GM23338 (cell line): ENCODE results near the gene SMYD3. TPM values are rescaled to one million over a fixed set of nuclear protein-coding genes. Genes with fewer than 3 reads are reported as not detected.

Experiments used
- ATAC-seq: fragments of 200-7000 bp; cut with Tn5 transposase; 3 replicates; pipeline ENCODE4 v1.9.1; 2020
- DNase-seq: peaks from one replicate; pipeline ENCODE4 v3.0.0-alpha.2; 2015; ENCODE audit warnings: low spot score
- H2AFZ ChIP-seq: fragments of 200-600 bp; sonication (generic); 2 replicates; pipeline ENCODE4 v1.8.0; 2016; ENCODE audit warnings: antibody characterized with exemption, mild to moderate bottlenecking, moderate library complexity
- H3F3A ChIP-seq: fragments of 200-600 bp; sonication (generic); replicated peaks from 2 replicates; pipeline ENCODE4 v1.8.0; 2017; ENCODE audit warnings: antibody characterized with exemption, mixed run types, low read depth
- H3K27ac ChIP-seq: fragments of 200-600 bp; sonication (generic); 2 replicates; pipeline ENCODE4 v1.6.1; 2016; ENCODE audit warnings: low read depth
- H3K27me3 ChIP-seq: fragments of 200-600 bp; sonication (generic); 2 replicates; pipeline ENCODE4 v1.8.0; 2016; ENCODE audit warnings: mild to moderate bottlenecking, mixed run types, moderate library complexity; ENCODE audit not compliant: insufficient read depth
- H3K36me3 ChIP-seq: fragments of 200-600 bp; sonication (generic); 2 replicates; pipeline ENCODE4 v1.8.0; 2016; ENCODE audit warnings: mild to moderate bottlenecking; ENCODE audit not compliant: insufficient read depth
- H3K4me1 ChIP-seq: fragments of 200-600 bp; sonication (generic); 2 replicates; pipeline ENCODE4 v1.8.0; 2016; ENCODE audit warnings: mild to moderate bottlenecking, moderate library complexity; ENCODE audit not compliant: insufficient read depth
- H3K4me2 ChIP-seq: fragments of 200-600 bp; sonication (generic); 2 replicates; pipeline ENCODE4 v1.7.1; 2017; ENCODE audit warnings: mixed run types
- H3K4me3 ChIP-seq: fragments of 200-600 bp; sonication (generic); 2 replicates; pipeline ENCODE4 v1.6.1; 2016; ENCODE audit warnings: mixed run types
- H3K79me2 ChIP-seq: fragments of 200-600 bp; sonication (generic); replicated peaks from 2 replicates; pipeline ENCODE4 v1.8.0; 2017; ENCODE audit warnings: mild to moderate bottlenecking; ENCODE audit not compliant: insufficient read depth
- H3K9me2 ChIP-seq: fragments of 200-600 bp; sonication (generic); 2 replicates; pipeline ENCODE4 v1.8.0; 2017; ENCODE audit not compliant: insufficient read depth
- H4K20me1 ChIP-seq: fragments of 200-600 bp; sonication (generic); replicated peaks from 2 replicates; pipeline ENCODE4 v1.8.0; 2017; ENCODE audit warnings: mild to moderate bottlenecking; ENCODE audit not compliant: insufficient read depth
- H3K27ac Mint-ChIP-seq: 2 replicates; pipeline ENCODE4 v1.8.0; 2020; ENCODE audit warnings: inconsistent platforms, mild to moderate bottlenecking, moderate library complexity, mixed read lengths
- H3K27me3 Mint-ChIP-seq: 3 replicates; pipeline ENCODE4 v1.8.0; 2022; ENCODE audit warnings: low read depth, mild to moderate bottlenecking, moderate library complexity, mixed read lengths, inconsistent platforms; ENCODE audit not compliant: insufficient read depth, poor library complexity
- H3K36me3 Mint-ChIP-seq: 3 replicates; pipeline ENCODE4 v1.8.0; 2021; ENCODE audit warnings: low read depth, mild to moderate bottlenecking, inconsistent platforms, moderate library complexity, mixed read lengths
- H3K4me1 Mint-ChIP-seq: 3 replicates; pipeline ENCODE4 v1.8.0; 2020; ENCODE audit warnings: mild to moderate bottlenecking, inconsistent platforms, mixed read lengths
- H3K4me3 Mint-ChIP-seq: 3 replicates; pipeline ENCODE4 v1.8.0; 2021; ENCODE audit warnings: moderate library complexity, mild to moderate bottlenecking, inconsistent platforms, mixed read lengths
- H3K9me3 Mint-ChIP-seq: 3 replicates; pipeline ENCODE4 v1.8.0; 2020; ENCODE audit warnings: moderate library complexity, mild to moderate bottlenecking, inconsistent platforms, mixed read lengths
- EZH2 ChIP-seq: fragments of 200-600 bp; sonication (generic); IDR thresholded peaks from one replicate; pipeline ENCODE4 v1.8.0; 2017; ENCODE audit warnings: antibody characterized with exemption, mild to moderate bottlenecking, low read depth; ENCODE audit not compliant: unreplicated experiment
- NANOG ChIP-seq: IDR thresholded peaks from 2 replicates; pipeline ENCODE4 v1.6.1; 2016; ENCODE audit warnings: antibody characterized with exemption, borderline replicate concordance
- REST ChIP-seq: IDR thresholded peaks from one replicate; pipeline ENCODE4 v1.6.1; 2018; ENCODE audit warnings: antibody characterized with exemption; ENCODE audit not compliant: unreplicated experiment
- ZNF462 ChIP-seq: fragments of 250-450 bp; sonication (Bioruptor Pico); IDR thresholded peaks from 2 replicates; pipeline ENCODE4 v1.5.0; 2020; ENCODE audit warnings: mild to moderate bottlenecking, moderate library complexity
- polyA plus RNA-seq: library from polyadenylated mRNA; unstranded; fragments of >200 nt; fragmentation: Nextera tagmentation; extraction: Ambion mirVana; gene quantifications from 2 replicates; pipeline ENCODE4 v1.2.1, GENCODE V29; 2016
- total RNA-seq: library from RNA; depleted of rRNA; stranded (reverse); fragments of >200 nt; shearing (Covaris generic); gene quantifications from 2 replicates; pipeline ENCODE4 v1.2.3, GENCODE V29; 2014

Gene SMYD3
- total and polyA plus RNA-seq, 2 experiments from 2014 or later, result 31.8 to 34.4 TPM

- no peak overlapping the region for H3K4me2 ChIP-seq
- H3K36me3 Mint-ChIP-seq, result no peaks in the 10 kb centered on the region
Measured at GRCh38 chr1:246161626-246162025, 345.5 kb downstream of the SMYD3 start.

GRCh38 chr1:246160905-246161304 lies 346.2 kb downstream of the SMYD3 start:
- peaks cover 11% of the 10 kb centered on the region; the same call in 1 of the 2 replicates for H3K4me1 ChIP-seq
- H3K36me3 ChIP-seq, result no peaks in the 10 kb centered on the region
- no peak overlapping the region for H3K4me2 ChIP-seq
- no peaks in the 10 kb centered on the region for H3K27me3 ChIP-seq
- H2AFZ ChIP-seq, result no peak overlapping the region
- no peaks in the 10 kb centered on the region for H3K79me2 ChIP-seq
- Mint-ChIP-seq H3K9me3 (no peaks in the 10 kb centered on the region), H3K4me3 (no peak overlapping the region), H3K27ac (no peak overlapping the region), H3K4me1 (peaks cover 29% of the 10 kb centered on the region), H3K27me3 (no peaks in the 10 kb centered on the region), H3K36me3 (no peaks in the 10 kb centered on the region)
- no peaks in the 10 kb centered on the region for H3F3A ChIP-seq
- no peaks in the 10 kb centered on the region; the same call in 1 of the 2 replicates for H4K20me1 ChIP-seq
- DNase-seq (no peak), ATAC-seq (no peak)
- no peaks in the 10 kb centered on the region; the same call in 1 of the 2 replicates for H3K9me2 ChIP-seq
- H3K4me3 ChIP-seq, result no peak overlapping the region
- TF ChIP-seq ZNF462 (CRISPR knock-in tag), result no peak
- H3K27ac ChIP-seq, result no peak overlapping the region

More at GRCh38 chr1:246161626-246162025, 345.5 kb downstream of the SMYD3 start:
- no peaks in the 10 kb centered on the region for H3K79me2 ChIP-seq
- TF ChIP-seq NANOG (no peak), EZH2 (no peak), REST (no peak)
- ATAC-seq (no peak), DNase-seq (no peak)
- no peak overlapping the region for H2AFZ ChIP-seq
- H3K4me1 ChIP-seq, result peaks cover 11% of the 10 kb centered on the region; the same call in 1 of the 2 replicates
- H3K4me1 Mint-ChIP-seq, result peaks cover 25% of the 10 kb centered on the region
- H3K27me3 ChIP-seq, result no peaks in the 10 kb centered on the region
- H3F3A ChIP-seq, result no peaks in the 10 kb centered on the region
- H3K4me3 ChIP-seq, result no peak overlapping the region
- no peaks in the 10 kb centered on the region; the same call in 1 of the 2 replicates for H3K9me2 ChIP-seq
- no peaks in the 10 kb centered on the region for H3K36me3 ChIP-seq
- no peak overlapping the region for H3K27ac Mint-ChIP-seq
- no peaks in the 10 kb centered on the region for H3K27me3 Mint-ChIP-seq
- H3K27ac ChIP-seq, result no peak overlapping the region
- H4K20me1 ChIP-seq, result no peaks in the 10 kb centered on the region; the same call in 1 of the 2 replicates
- H3K4me3 Mint-ChIP-seq, result no peak overlapping the region
- H3K9me3 Mint-ChIP-seq, result no peaks in the 10 kb centered on the region
